GM19328 (cell line): ENCODE results near the gene RAB27A.
A peak's percentile ranks its signal among the peaks of the same experiment; 100 is the strongest.
"Not testable (repeated sequence)": the region's sequence is repeated elsewhere in the genome, so short reads cannot be mapped to it uniquely, and the experiment has no call there.

Experiments used
- ATAC-seq: cut with Tn5 transposase; IDR thresholded peaks from one replicate; pipeline ENCODE4 v1.9.1; 2021; ENCODE audit warnings: mild to moderate bottlenecking, moderate library complexity; ENCODE audit not compliant: unreplicated experiment

RAB27A gene

GRCh38 chr15:55289746-55290527 is at the start of gene RAB27A:
RAB27A (minus strand) TSS chr15:55289813; CDS start chr15:55234934, 54,879 bp downstream.
- peak; percentile 75 for ATAC-seq

GRCh38 chr15:55337160-55337559 is 47.5 kb upstream of the RAB27A start:
- no peak for ATAC-seq

- ATAC-seq, result no peak
These were observed 45.4 kb upstream of the RAB27A start for GRCh38 chr15:55334997-55335396.

- ATAC-seq, result no peak
These were observed 44.8 kb upstream of the RAB27A start for GRCh38 chr15:55334371-55334770.

GRCh38 chr15:55327387-55327786 is 37.8 kb upstream of the RAB27A start:
- ATAC-seq, result no peak

GRCh38 chr15:55322467-55322866 is 32.9 kb upstream of the RAB27A start:
- no peak for ATAC-seq

- ATAC-seq, result no peak
These were observed 31.4 kb upstream of the RAB27A start for GRCh38 chr15:55320963-55321362.

- ATAC-seq, result no peak
These were observed 30.6 kb upstream of the RAB27A start for GRCh38 chr15:55320238-55320550.

- ATAC-seq, result no peak
These were observed 30.1 kb upstream of the RAB27A start for GRCh38 chr15:55319537-55320237.

GRCh38 chr15:55318588-55319494 is 29.2 kb upstream of the RAB27A start, which contains the start of the genes PIGB and PIGBOS1:
PIGB (plus strand) TSS chr15:55319222; CDS start chr15:55319251, 29 bp downstream.
PIGBOS1 (minus strand) TSS chr15:55319123; CDS start chr15:55317792, 1,331 bp downstream.
- peak; percentile 90 for ATAC-seq

- ATAC-seq, result not testable (repeated sequence)
These were observed 13.2 kb upstream of the RAB27A start for GRCh38 chr15:55302801-55303200.

GRCh38 chr15:55297315-55297714 is 7.7 kb upstream of the RAB27A start:
- no peak for ATAC-seq

GRCh38 chr15:55290528-55291057 is 980 bp upstream of the RAB27A start:
- ATAC-seq, result peak; percentile 67

- ATAC-seq, result peak; percentile 27
These were observed 435 bp downstream of the RAB27A start for GRCh38 chr15:55289011-55289745.

GRCh38 chr15:55288006-55288717 is 1.5 kb downstream of the RAB27A start:
- ATAC-seq, result no peak

GRCh38 chr15:55286442-55287189 is 3.0 kb downstream of the RAB27A start:
- ATAC-seq, result not testable (repeated sequence)

GRCh38 chr15:55284426-55284825 is 5.2 kb downstream of the RAB27A start:
- no peak for ATAC-seq

GRCh38 chr15:55283379-55284147 is 6.0 kb downstream of the RAB27A start:
- ATAC-seq, result no peak
